ENCODE results near the gene ADTRP.

- no peak for TF ChIP-seq EZH2 (IDR thresholded peaks at IDR 0.05; ENCODE audit: insufficient read depth, low read length)
- no peak for TF ChIP-seq CTCF (IDR thresholded peaks at IDR 0.05; ENCODE audit: insufficient read depth, low read depth, low read length)
Measured at GRCh38 chr6:11684901-11685480, 93.6 kb downstream of the ADTRP start.

All from astrocyte (in vitro differentiated cells and primary cell).